Small intestine (tissue), 7 donors: ENCODE measurements around the gene DPYSL5. TPM values are rescaled to one million over a fixed set of nuclear protein-coding genes. Genes with fewer than 3 reads are reported as not detected.

Source experiments
- DNase-seq, 2 donors: peaks; one replicate each; pipeline versions ENCODE4 v3.0.0 to v3.0.0-alpha.2; 2013
- FAIRE-seq: peaks from 2 replicates; lab custom pipeline; 2012; peaks lifted over from hg19 to GRCh38; lab: Jason Lieb, UNC
- H3K27ac ChIP-seq, 3 donors: one replicate each; pipeline ENCODE4 v1.5.1; 2013; ENCODE audit warnings: low read length in 2 of 3, mild to moderate bottlenecking in 2 of 3, control low read depth in 1 of 3, inconsistent platforms in 1 of 3, low read depth in 1 of 3, moderate library complexity in 1 of 3
- H3K27me3 ChIP-seq, 3 donors: one replicate each; pipeline ENCODE4 v1.6.1; 2013; ENCODE audit warnings: low read length in 3 of 3, inconsistent platforms in 1 of 3; ENCODE audit not compliant: control insufficient read depth in 3 of 3, insufficient read depth in 3 of 3
- H3K36me3 ChIP-seq, 3 donors: one replicate each; pipeline ENCODE4 v1.6.1; 2013; ENCODE audit warnings: low read length in 3 of 3, inconsistent platforms in 1 of 3, low read depth in 1 of 3, mild to moderate bottlenecking in 1 of 3, moderate library complexity in 1 of 3; ENCODE audit not compliant: control insufficient read depth in 3 of 3, insufficient read depth in 2 of 3
- H3K4me1 ChIP-seq, 3 donors: one replicate each; pipeline ENCODE4 v1.6.1; 2013; ENCODE audit warnings: low read length in 2 of 3, inconsistent platforms in 1 of 3, low read depth in 1 of 3, mild to moderate bottlenecking in 1 of 3, moderate library complexity in 1 of 3; ENCODE audit not compliant: control insufficient read depth in 3 of 3, insufficient read depth in 2 of 3
- H3K4me3 ChIP-seq, 3 donors: one replicate each; pipeline ENCODE4 v1.5.1; 2013; ENCODE audit warnings: low read length in 3 of 3, control low read depth in 1 of 3, inconsistent platforms in 1 of 3, low read depth in 1 of 3, mild to moderate bottlenecking in 1 of 3, moderate library complexity in 1 of 3
- H3K9me3 ChIP-seq, 2 donors: one replicate each; pipeline ENCODE4 v1.6.1; 2013; ENCODE audit warnings: low read depth in 1 of 2, low read length in 1 of 2; ENCODE audit not compliant: control insufficient read depth in 2 of 2, insufficient read depth in 1 of 2
- WGBS, 3 donors: extraction: QIAGEN DNeasy Blood & Tissue Kit; methylation state at CpG; one replicate each; pipeline ENCODE4 v1.1.7; 2013; 5-methylcytosine and 5-hydroxymethylcytosine counted together
- polyA plus RNA-seq, 4 donors: library from polyadenylated mRNA; stranded (reverse) in 3 of 4; unstranded in 1 of 4; fragments of 200-250 nt in 3 of 4; fragments of 120-200 nt in 1 of 4; gene quantifications; one replicate each; pipeline versions ENCODE4 v1.2.1 to v1.2.3, GENCODE V29; 2013
- donor health status: healthy with polysubstance abuse.
- donor health status: control.
- donor health status: control.
- donor health status: Bipolar disorder and iron deficiency.
- donor health status: healthy.

Gene DPYSL5
- polyA plus RNA-seq, 4 donors = 0.27 to 1.2 (median 0.50) TPM; not detected in 1

GRCh38 chr2:26905341-26906198, 57.6 kb downstream of the DPYSL5 start:
- peak in 1 of 2 donors; percentile 66 for DNase-seq

GRCh38 chr2:26907416-26907815, 59.5 kb downstream of the DPYSL5 start:
- Histone ChIP-seq H3K4me1 (no peaks in the 10 kb centered on the region), H3K27me3 (peaks cover 0 to 13% (median 10%) of the 10 kb centered on the region in 3 donors), H3K4me3 (no peak overlapping the region), H3K9me3 (no peaks in the 10 kb centered on the region), H3K27ac (no peak overlapping the region), H3K36me3 (no peaks in the 10 kb centered on the region)
- no peak for DNase-seq
- WGBS, 3 donors = 70 to 80% (median 78%) methylated on average over 7 of the region's 7 CpGs
- FAIRE-seq = no peak

More at GRCh38 chr2:26905341-26906198, 57.6 kb downstream of the DPYSL5 start:
- no peaks in the 10 kb centered on the region for H3K4me1 ChIP-seq
- 32 to 68% (median 45%) methylated on average over 12 of the region's 12 CpGs for WGBS, 3 donors
- no peak for FAIRE-seq
- H3K4me3 ChIP-seq = no peak overlapping the region
- no peaks in the 10 kb centered on the region for H3K36me3 ChIP-seq
- no peaks in the 10 kb centered on the region for H3K27me3 ChIP-seq
- H3K27ac ChIP-seq = no peak overlapping the region
- H3K9me3 ChIP-seq = no peaks in the 10 kb centered on the region

- DNase-seq = no peak
- no peak overlapping the region for H3K4me3 ChIP-seq
- no peak for FAIRE-seq
- 60 to 86% (median 73%) methylated on average over 2 of the region's 2 CpGs for whole genome bisulfite sequencing, 3 donors
- H3K4me1 ChIP-seq = no peaks in the 10 kb centered on the region
- H3K27me3 ChIP-seq = peaks cover 0 to 23% (median 23%) of the 10 kb centered on the region in 3 donors
- H3K27ac ChIP-seq = no peak overlapping the region
- no peaks in the 10 kb centered on the region for H3K9me3 ChIP-seq
- H3K36me3 ChIP-seq = no peaks in the 10 kb centered on the region
These were observed 62.2 kb downstream of the DPYSL5 start for GRCh38 chr2:26910176-26910575.

GRCh38 chr2:26911911-26912861, 64.3 kb downstream of the DPYSL5 start:
- 47 to 55% (median 48%) methylated on average over 23 of the region's 23 CpGs for WGBS, 3 donors
- Histone ChIP-seq H3K9me3 (no peaks in the 10 kb centered on the region), H3K36me3 (no peaks in the 10 kb centered on the region), H3K4me3 (no peak overlapping the region), H3K27me3 (peaks cover 0 to 28% (median 26%) of the 10 kb centered on the region in 3 donors), H3K27ac (peak overlapping the region in 1 of 3 donors; percentile 18), H3K4me1 (no peaks in the 10 kb centered on the region)
- FAIRE-seq (no peak), DNase-seq (no peak)

- Histone ChIP-seq H3K27ac (no peak overlapping the region), H3K4me3 (no peak overlapping the region), H3K27me3 (peaks cover 0 to 28% (median 26%) of the 10 kb centered on the region in 3 donors), H3K9me3 (no peaks in the 10 kb centered on the region), H3K36me3 (no peaks in the 10 kb centered on the region), H3K4me1 (no peaks in the 10 kb centered on the region)
- no peak for DNase-seq
- 49 to 65% (median 64%) methylated on average over 2 of the region's 2 CpGs for WGBS, 3 donors
- FAIRE-seq = no peak
These were observed 65.7 kb downstream of the DPYSL5 start for GRCh38 chr2:26913606-26913998.

GRCh38 chr2:26913999-26914658, 66.2 kb downstream of the DPYSL5 start:
- no peaks in the 10 kb centered on the region for H3K4me1 ChIP-seq
- no peaks in the 10 kb centered on the region for H3K36me3 ChIP-seq
- H3K27me3 ChIP-seq = peaks cover 0 to 28% (median 26%) of the 10 kb centered on the region in 3 donors
- FAIRE-seq (no peak), DNase-seq (no peak)
- no peak overlapping the region for H3K4me3 ChIP-seq
- no peaks in the 10 kb centered on the region for H3K9me3 ChIP-seq
- WGBS, 3 donors = 69 to 77% (median 72%) methylated on average over 10 of the region's 10 CpGs
- no peak overlapping the region for H3K27ac ChIP-seq

- H3K27me3 ChIP-seq = peaks cover 0 to 28% (median 26%) of the 10 kb centered on the region in 3 donors
- WGBS, 3 donors = 59 to 66% (median 61%) methylated on average over 4 of the region's 4 CpGs
- H3K36me3 ChIP-seq = no peaks in the 10 kb centered on the region
- no peaks in the 10 kb centered on the region for H3K9me3 ChIP-seq
- H3K4me1 ChIP-seq = no peaks in the 10 kb centered on the region
- no peak overlapping the region for H3K4me3 ChIP-seq
- DNase-seq = no peak
- no peak overlapping the region for H3K27ac ChIP-seq
- no peak for FAIRE-seq
These were observed 66.9 kb downstream of the DPYSL5 start for GRCh38 chr2:26914659-26915310.
